GM12875 (cell line): ENCODE data around the gene SNX4.

Source experiments
- H3K4me3 ChIP-seq: one replicate; pipeline ENCODE4 v1.5.1; 2011; ENCODE audit warnings: low read depth, low read length, control low read depth
- CTCF ChIP-seq: IDR thresholded peaks from 2 replicates; pipeline ENCODE4 v1.5.1; 2011; ENCODE audit warnings: low read depth, mild to moderate bottlenecking, control low read depth, inconsistent platforms, low read length, moderate library complexity, borderline replicate concordance; ENCODE audit not compliant: insufficient read depth

Gene SNX4

DNA sequence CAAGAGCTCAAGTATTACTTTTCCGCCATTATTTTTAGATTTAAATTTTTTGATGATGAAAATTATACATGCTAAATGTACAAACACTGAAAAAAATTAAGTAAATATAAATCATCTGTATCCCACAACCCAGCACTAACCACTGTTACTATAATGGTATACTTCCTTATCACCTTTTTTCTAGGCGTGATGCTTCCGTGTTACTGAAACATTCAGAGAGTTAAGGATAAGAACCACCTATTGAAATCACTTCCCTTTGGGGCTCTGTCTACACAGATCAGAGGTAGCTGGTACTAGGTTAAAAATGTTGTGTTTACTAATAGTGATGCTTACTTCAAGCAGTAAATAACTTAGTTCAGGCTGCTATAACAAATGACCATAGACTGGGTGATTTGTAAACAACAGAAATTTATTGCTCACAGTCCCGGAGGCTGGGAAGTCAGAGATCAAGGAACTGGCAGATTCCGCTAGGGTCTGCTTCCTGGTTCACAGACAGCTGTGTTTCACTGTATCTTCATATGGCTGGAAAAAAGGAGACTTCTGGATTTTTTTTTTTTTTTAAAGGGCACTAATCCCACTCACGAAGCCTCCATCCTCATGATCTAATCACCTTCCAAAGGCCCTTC, 6.4 kb downstream of the SNX4 start:
- H3K4me3 ChIP-seq: no peak overlapping the region
- TF ChIP-seq CTCF: no peak

- no peak overlapping the region for H3K4me3 ChIP-seq
- TF ChIP-seq CTCF: no peak
Observed at GRCh38 chr3:125512135-125512920, 7.7 kb downstream of the SNX4 start.

GRCh38 chr3:125511420-125512118, 8.4 kb downstream of the SNX4 start:
- no peak for TF ChIP-seq CTCF
- no peak overlapping the region for H3K4me3 ChIP-seq

- H3K4me3 ChIP-seq: no peak overlapping the region
- no peak for TF ChIP-seq CTCF
Observed at GRCh38 chr3:125507128-125507527, 12.9 kb downstream of the SNX4 start.

- H3K4me3 ChIP-seq: no peak overlapping the region
- no peak for TF ChIP-seq CTCF
Observed at GRCh38 chr3:125498630-125499029, 21.4 kb downstream of the SNX4 start.

DNA sequence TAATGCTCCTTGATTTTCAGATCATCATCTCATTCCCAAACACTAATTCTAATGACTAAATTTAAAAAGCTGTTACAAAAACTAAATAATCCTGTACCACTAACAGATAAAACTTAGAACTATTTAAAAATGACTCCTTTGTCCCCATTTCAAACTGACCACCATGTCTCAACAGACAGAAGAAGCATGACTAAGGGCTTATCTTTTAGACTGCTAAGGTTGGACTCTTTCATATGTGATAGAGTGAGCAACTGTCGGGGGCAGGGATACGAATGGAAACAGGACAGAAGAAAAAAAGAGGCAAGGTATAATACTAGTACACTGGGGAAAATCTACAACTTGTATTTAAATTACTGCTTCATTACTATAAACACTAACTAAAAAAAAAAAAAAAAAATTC, 23.3 kb downstream of the SNX4 start:
- TF ChIP-seq CTCF: no peak
- H3K4me3 ChIP-seq: no peak overlapping the region
